Stimulated activated CD4-positive, alpha-beta T cell treated with anti-CD3 and anti-CD28 coated beads, TNF-alpha, amount 100 ng/mL, for 48 hours (primary cell): ENCODE data around the gene CDH13.
A peak's percentile ranks its signal among the peaks of the same experiment; 100 is the strongest.

Experiments used
- DNase-seq, 3 donors: peaks; one replicate each; pipeline ENCODE4 v3.0.0-alpha.2; 2020; ENCODE audit warnings: low read depth in 3 of 3

Gene CDH13

DNA sequence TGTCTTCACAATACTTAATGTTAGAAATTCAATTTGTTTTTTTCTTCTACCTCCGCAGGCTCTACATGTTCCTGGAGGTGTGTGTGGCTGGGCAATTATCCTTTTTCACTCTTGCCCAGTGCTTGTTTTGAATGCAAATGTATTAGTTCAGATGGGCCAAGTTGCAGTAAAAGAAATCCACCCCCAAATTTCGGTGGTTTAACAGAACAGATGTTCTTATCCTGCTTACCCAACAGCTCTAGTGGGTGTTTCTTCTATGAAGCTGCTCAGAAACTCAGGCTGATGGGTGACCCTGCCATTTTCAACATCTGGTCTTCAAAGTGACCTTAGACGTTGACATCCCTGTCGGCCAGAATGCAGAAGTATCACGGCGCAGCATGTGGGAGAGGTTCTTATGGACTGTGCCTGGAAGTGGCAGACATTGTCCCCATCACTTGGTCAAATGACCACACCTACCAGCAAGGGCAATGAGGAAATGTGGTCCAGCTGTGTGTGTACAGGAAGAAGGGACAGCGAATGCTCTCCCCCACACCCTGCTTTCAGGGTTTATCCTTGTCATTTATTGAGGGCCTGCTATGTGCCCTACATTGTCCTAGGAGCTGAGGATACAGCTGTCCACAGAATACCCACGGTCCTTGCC, 157.3 kb downstream of the CDH13 start:
- DNase-seq: no peak

- no peak for DNase-seq
These were observed 157.8 kb downstream of the CDH13 start for GRCh38 chr16:82784573-82784968.

DNA sequence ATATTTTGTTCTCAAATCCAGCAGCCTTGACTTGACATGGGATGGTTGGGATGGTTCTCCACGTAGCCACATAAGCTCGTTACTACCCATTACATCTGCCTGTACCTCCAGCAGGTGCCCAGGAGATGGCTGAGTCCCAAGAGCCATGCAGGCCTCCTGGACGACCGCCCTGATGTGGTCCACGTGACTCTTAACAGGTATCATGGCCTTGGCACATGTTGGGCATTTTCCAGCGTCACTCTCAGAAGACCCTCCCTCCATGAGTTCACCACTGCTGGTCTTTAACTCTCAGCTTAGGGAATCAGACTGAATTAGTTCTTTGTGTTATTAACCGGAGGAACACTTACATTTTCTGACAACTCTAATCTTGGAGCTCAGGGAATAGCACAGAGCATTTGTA, 161.5 kb downstream of the CDH13 start:
- no peak for DNase-seq

GRCh38 chr16:82788919-82789318, 162.2 kb downstream of the CDH13 start:
- DNase-seq: no peak

DNA sequence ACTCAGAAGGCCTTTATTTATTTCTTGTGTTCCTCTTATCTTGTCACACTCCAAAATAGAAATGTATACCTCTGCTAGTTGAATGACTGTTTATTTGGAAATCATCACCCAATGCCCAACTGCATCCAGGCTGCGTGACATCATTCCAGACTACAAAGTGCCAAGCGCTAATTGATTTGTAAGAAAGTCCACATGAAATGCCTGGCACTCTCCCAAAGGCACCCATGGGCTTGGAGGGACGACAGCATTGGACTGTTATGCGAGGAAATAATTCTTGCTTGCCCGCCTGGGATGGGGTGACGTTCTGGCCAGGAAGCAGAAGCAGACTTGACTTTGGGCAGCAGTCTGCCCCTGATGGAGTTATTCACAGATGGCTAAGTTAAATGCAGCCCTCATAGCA, 165.9 kb downstream of the CDH13 start:
- DNase-seq: no peak

- DNase-seq: no peak
These were observed 166.9 kb downstream of the CDH13 start for GRCh38 chr16:82793528-82794245.

- no peak for DNase-seq
These were observed 169.3 kb downstream of the CDH13 start for GRCh38 chr16:82796047-82796446.

- DNase-seq: peak in 2 of 3 donors; percentile 8
These were observed 174.6 kb downstream of the CDH13 start for GRCh38 chr16:82801361-82801760.

DNA sequence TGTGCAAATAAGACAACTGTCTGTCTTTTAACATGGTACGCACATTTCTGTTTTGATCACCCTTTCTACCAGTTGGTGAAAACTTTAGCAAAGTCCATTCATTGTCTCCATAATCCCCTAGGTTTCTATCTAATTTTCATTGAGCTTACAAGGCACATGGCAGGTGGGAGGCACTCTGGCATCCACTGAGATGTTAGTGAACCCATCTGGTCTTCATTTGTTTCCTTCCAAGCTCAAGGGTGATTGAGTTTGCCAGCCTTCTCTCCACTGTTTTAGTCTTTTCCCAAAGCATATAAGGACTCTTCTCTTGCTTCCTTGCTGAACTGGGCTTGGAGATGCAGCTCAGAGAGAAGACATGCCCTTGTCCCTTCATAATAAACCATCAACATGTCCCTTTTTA, 179.1 kb downstream of the CDH13 start:
- DNase-seq: no peak

DNA sequence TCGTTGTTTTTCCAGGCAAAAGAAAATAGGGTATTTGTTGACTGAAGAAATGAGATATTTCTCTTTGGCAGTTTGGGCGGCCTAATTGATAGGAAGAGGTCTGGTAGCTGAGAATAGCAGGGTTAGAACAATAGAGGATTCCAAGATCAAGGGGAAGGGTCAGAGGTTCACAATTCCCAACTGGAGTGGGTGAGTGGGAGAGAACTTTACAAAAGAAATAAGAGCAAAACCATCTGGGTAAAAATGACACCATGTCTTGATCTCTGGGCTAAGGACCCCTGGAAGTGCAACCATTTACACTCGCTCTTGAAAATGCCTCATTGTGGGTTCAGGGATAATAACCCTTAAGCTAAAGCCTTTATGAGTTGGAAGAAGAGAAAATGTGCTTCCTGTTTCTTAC, 180.5 kb downstream of the CDH13 start:
- no peak for DNase-seq

GRCh38 chr16:82808036-82808435, 181.3 kb downstream of the CDH13 start:
- no peak for DNase-seq

GRCh38 chr16:82810077-82810476, 183.3 kb downstream of the CDH13 start:
- DNase-seq: no peak

DNA sequence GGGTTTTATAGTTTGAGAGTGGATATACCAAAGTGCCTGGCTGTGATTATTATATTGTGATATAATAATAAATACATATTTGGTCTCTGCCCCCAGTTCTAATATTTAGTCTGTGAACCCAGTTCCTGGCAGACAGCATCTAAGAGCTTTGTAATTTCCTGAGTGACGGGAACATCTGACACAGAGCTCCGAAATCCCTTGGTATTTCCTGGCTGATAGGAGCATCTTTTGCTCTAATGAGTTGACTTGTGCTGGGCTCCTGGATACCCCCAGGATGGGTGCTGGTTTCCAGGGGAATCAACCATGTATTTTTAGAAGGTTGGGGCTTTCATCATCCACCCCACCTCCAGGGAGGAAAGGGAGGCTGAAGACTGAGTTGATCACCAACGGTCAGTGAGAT, 187.3 kb downstream of the CDH13 start:
- no peak for DNase-seq

DNA sequence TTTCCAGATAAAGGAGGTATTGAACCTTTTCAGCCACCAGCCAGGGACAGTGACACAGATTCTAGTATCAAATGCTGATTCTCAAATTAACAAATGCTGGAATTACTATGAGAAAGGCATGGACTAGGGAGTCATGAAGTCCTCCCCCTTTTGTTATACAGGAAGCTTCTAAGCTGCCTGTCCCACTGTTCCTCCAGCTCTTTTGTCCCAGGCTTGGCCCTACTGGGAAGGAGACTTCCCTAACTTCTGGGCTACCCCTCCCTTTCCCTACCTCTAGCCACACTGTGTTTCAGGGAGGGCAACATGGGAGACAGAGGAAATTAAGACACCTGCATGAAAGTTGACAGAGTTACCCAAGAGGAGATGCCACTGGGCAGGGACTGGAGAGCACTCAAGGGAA, 192.5 kb downstream of the CDH13 start:
- no peak for DNase-seq

GRCh38 chr16:82820855-82821254, 194.1 kb downstream of the CDH13 start:
- no peak for DNase-seq

- no peak for DNase-seq
These were observed 197.6 kb downstream of the CDH13 start for GRCh38 chr16:82824408-82824807.

- DNase-seq: no peak
These were observed 202.5 kb downstream of the CDH13 start for GRCh38 chr16:82829301-82829700.

- DNase-seq: no peak
These were observed 204.2 kb downstream of the CDH13 start for GRCh38 chr16:82830944-82831343.

DNA sequence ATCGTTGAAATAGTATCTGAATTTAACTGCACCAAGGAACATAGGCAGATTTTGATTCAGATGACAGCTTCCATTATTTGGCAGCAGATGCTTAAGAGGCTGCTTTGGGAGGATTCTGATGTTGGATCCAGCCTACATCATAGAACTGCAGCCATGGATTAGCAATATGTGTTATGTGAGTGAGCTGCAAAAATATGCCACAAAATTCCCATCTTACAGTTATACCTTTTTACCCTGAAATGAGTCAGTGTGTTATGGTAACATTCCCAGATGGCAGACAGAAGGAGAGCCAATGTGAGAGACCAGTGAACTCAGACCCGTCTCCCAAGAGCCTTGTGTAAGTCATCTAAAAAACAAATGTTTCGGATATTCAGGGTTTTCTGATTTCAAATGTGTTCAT, 206.1 kb downstream of the CDH13 start:
- no peak for DNase-seq

- DNase-seq: no peak
These were observed 206.7 kb downstream of the CDH13 start for GRCh38 chr16:82833378-82833993.

GRCh38 chr16:82834151-82834815, 207.5 kb downstream of the CDH13 start:
- DNase-seq: no peak

DNA sequence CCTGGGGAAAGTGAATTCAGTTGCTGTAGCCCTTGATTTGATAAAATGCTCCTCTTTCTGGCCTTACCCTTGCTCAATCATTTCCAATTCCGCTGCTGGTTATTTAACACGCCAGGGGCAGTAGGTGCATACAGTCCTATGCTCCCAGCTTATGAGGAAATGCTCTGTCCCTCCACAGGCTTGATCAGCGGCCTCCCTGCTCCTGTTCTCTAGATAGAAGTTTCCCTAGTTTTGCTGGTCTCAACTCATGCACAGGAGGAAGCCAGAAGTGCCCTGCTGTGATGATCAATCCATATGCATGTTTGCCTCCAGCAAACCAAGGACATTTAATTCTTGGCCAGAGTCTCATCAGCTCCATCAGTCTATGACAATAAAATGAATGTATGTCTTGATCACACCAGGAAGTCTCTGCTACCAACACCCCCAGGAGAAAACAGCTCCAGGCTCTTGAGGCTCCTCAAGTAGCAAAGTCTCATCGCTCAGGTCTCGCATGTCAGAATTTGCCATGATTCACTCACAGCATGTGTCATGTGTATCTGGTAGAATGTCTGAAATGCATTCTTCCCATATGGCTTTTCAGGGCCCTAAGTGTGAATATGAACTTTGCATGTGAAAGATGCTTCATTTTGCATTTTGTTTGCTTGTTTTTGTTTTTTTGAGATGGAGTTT, 208.9 kb downstream of the CDH13 start:
- DNase-seq: no peak
